ENCODE data around the gene PDK2.

DNA sequence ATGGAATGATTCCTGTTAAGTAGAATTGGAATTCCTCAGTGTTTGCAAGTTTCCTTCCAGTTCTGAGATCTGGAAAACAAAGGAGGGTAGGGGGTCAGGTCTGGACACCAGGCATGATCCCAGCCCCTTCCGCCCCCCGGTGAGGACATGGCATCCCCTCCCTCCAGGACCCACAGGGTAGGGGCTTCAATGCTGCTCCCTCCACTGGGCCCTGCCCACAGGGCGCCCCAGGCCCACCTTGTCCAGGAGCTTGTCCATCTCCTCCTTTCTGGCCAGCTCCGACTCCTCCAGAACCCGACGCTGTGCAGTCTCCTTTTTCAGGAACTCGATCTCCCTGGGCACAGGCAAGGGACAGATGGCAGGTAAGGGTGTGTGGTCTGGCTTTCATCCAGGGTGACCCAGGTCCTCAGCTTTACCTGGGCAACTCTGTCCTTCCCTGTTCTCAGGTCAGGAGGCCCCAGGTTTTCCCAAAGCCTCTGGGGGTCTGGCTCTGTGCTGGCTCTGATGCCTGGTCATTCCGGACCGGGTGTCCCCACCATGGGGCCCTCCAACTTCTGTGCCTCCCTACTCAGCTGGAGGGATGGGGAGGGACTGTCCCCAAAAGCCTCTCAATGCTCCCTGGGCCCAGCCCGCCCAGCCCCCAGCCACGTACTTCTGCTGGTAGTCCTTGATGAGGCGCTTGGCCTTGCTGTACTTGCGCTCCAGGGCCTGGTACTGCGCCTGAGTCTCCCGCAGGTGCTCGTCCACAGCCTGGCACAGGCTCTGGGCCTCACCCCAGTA, 40.4 kb downstream of the PDK2 start:
- TF ChIP-seq, protein P1, sequence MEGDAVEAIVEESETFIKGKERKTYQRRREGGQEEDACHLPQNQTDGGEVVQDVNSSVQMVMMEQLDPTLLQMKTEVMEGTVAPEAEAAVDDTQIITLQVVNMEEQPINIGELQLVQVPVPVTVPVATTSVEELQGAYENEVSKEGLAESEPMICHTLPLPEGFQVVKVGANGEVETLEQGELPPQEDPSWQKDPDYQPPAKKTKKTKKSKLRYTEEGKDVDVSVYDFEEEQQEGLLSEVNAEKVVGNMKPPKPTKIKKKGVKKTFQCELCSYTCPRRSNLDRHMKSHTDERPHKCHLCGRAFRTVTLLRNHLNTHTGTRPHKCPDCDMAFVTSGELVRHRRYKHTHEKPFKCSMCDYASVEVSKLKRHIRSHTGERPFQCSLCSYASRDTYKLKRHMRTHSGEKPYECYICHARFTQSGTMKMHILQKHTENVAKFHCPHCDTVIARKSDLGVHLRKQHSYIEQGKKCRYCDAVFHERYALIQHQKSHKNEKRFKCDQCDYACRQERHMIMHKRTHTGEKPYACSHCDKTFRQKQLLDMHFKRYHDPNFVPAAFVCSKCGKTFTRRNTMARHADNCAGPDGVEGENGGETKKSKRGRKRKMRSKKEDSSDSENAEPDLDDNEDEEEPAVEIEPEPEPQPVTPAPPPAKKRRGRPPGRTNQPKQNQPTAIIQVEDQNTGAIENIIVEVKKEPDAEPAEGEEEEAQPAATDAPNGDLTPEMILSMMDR (conservative IDR thresholded peaks at IDR 0.05; ENCODE audit: low read depth, low read length) = no peak
- TF ChIP-seq EZH2phosphoT487 (IDR thresholded peaks at IDR 0.05; ENCODE audit: borderline replicate concordance, low read length) (no peak), EZH2 (IDR thresholded peaks at IDR 0.05; ENCODE audit: low read length, unreplicated experiment) (no peak)
